ENCODE results near the gene HAS3.

DNA sequence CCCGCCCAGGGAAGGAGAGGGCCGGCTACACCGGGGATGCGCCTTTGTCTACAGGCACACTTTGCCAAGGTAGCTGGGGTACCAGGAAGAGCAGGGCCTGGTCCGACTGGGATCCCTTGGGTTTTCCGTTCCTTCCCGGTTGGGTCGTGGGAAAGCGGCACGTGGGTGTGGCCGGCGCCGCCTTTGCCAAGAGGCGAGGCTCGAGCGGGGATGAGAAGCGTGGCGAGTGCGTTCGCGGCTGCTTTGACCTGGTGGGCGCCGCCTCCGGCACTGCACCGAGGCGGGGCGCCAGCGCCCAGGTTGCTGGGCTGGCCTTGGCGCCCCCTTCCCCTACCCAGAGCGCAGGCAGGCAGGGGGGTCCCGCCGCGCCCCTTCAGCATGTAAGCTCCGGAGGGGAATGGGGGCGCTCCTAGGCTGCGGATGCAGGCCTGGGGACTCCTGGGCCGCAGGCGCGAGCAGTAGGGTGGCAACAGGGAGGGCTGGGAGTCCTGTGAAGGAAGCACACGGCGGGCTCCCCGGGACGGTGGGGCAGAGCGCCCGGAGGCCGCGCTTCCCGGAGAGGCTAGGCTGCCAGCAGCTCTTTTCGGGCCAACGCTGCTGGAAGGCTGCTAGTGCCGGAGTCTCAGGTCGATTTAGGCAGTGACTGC is 2.0 kb downstream of the HAS3 start:
- TF ChIP-seq, protein P1, sequence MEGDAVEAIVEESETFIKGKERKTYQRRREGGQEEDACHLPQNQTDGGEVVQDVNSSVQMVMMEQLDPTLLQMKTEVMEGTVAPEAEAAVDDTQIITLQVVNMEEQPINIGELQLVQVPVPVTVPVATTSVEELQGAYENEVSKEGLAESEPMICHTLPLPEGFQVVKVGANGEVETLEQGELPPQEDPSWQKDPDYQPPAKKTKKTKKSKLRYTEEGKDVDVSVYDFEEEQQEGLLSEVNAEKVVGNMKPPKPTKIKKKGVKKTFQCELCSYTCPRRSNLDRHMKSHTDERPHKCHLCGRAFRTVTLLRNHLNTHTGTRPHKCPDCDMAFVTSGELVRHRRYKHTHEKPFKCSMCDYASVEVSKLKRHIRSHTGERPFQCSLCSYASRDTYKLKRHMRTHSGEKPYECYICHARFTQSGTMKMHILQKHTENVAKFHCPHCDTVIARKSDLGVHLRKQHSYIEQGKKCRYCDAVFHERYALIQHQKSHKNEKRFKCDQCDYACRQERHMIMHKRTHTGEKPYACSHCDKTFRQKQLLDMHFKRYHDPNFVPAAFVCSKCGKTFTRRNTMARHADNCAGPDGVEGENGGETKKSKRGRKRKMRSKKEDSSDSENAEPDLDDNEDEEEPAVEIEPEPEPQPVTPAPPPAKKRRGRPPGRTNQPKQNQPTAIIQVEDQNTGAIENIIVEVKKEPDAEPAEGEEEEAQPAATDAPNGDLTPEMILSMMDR (IDR thresholded peaks at IDR 0.05; ENCODE audit: low read length) = no peak
- no peak for TF ChIP-seq EZH2 (optimal IDR thresholded peaks at IDR 0.05; ENCODE audit: low read depth, low read length)

Measured in MM.1S (cell line).